Activated CD8-positive, alpha-beta T cell treated with anti-CD3 and anti-CD28 coated beads, Interleukin-2, amount 10 ng/mL, durations not matched to agents 7 days and 5 days (primary cell): ENCODE results near the gene FIG4. TPM values are rescaled to one million over a fixed set of nuclear protein-coding genes. Genes with fewer than 3 reads are reported as not detected.
A peak's percentile ranks its signal among the peaks of the same experiment; 100 is the strongest.
"Not testable (repeated sequence)": the region's sequence is repeated elsewhere in the genome, so short reads cannot be mapped to it uniquely, and the experiment has no call there.

Source experiments
- ATAC-seq: fragments of 150-1000 bp; cut with Tn5 transposase; one replicate; pipeline ENCODE4 v1.10.0; 2021; ENCODE audit warnings: moderate library complexity
- CTCF ChIA-PET: fragments of 350-600 bp; sonication (Branson Sonifier 250); formaldehyde crosslinking; loops from one replicate; lab custom pipeline; 2021; ENCODE audit warnings: antibody characterized with exemption; lab: Charles Lee
- POLR2A ChIA-PET: fragments of 350-600 bp; sonication (Branson Sonifier 250); formaldehyde crosslinking; loops from one replicate; lab custom pipeline; 2021; ENCODE audit warnings: antibody characterized with exemption; lab: Charles Lee
- DNase-seq: peaks from one replicate; pipeline ENCODE4 v3.0.0-alpha.2; 2020
- H3K27ac Mint-ChIP-seq: one replicate; pipeline ENCODE4 v1.8.0; 2021; ENCODE audit warnings: mild to moderate bottlenecking, mixed read lengths
- H3K27me3 Mint-ChIP-seq: one replicate; pipeline ENCODE4 v1.8.0; 2021; ENCODE audit warnings: low read depth, mixed read lengths
- H3K36me3 Mint-ChIP-seq: one replicate; pipeline ENCODE4 v1.8.0; 2021; ENCODE audit warnings: low read depth, mixed read lengths
- H3K4me1 Mint-ChIP-seq: one replicate; pipeline ENCODE4 v1.8.0; 2021; ENCODE audit warnings: low read depth, mixed read lengths
- H3K4me3 Mint-ChIP-seq: one replicate; pipeline ENCODE4 v1.8.0; 2021; ENCODE audit warnings: mild to moderate bottlenecking, mixed read lengths
- H3K9me3 Mint-ChIP-seq: one replicate; pipeline ENCODE4 v1.8.0; 2022; ENCODE audit warnings: mixed read lengths; ENCODE audit not compliant: insufficient read depth
- total RNA-seq, 2 experiments: library from RNA; stranded (reverse); gene quantifications; one replicate each; pipeline ENCODE4 v1.2.3, GENCODE V29; 2021

FIG4 gene
- total RNA-seq, 2 experiments from 2014 or later: 9.5 to 10.8 TPM

DNA sequence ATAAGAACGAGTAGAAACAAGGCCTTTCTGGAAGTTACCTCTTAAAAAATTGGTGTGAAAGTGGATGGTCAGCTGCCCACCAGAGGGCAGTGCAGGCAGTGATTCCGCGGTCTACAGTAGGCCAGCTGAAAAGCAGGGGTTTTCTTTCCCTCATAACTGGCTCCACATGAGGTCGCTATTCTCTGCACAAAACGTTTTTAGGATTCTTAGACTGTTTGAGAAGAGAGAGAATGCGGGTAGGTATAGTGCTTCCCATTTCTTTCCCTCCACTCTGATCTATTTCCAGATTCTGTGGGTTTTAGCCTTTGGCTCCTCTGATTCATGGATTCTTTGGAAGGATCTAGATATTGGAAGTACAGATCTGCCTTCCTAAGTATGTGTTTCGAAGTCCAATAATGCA, 14.2 kb downstream of the FIG4 start:
- ATAC-seq (peak; percentile 98), DNase-seq (peak; percentile 87)
- H3K27ac Mint-ChIP-seq: no peak overlapping the region
- ChIA-PET CTCF (interaction anchor here (0.6 to 8.0 kb wide), 19 partner anchors 8 to 706 kb away, joined by 3 to 203 read pairs (median 5); partner anchors contain the start of genes AK9 and FIG4), POLR2A (interaction anchor here (1.0 kb wide), 1 partner anchor 335 kb away, joined by 6 read pairs; no protein-coding TSS in a partner anchor)
- H3K9me3 Mint-ChIP-seq: no peaks in the 10 kb centered on the region
- peaks cover 4% of the 10 kb centered on the region for H3K36me3 Mint-ChIP-seq
- H3K27me3 Mint-ChIP-seq: no peaks in the 10 kb centered on the region
- H3K4me3 Mint-ChIP-seq: no peak overlapping the region
- H3K4me1 Mint-ChIP-seq: peaks cover 9% of the 10 kb centered on the region

- POLR2A ChIA-PET: no interaction called here
- Mint-ChIP-seq H3K27ac (no peak overlapping the region), H3K4me3 (no peak overlapping the region), H3K36me3 (peaks cover 4% of the 10 kb centered on the region), H3K27me3 (no peaks in the 10 kb centered on the region), H3K4me1 (peaks cover 9% of the 10 kb centered on the region), H3K9me3 (no peaks in the 10 kb centered on the region)
- CTCF ChIA-PET: interaction anchor here (8.0 kb wide), 1 partner anchor 332 kb away, joined by 203 read pairs; no protein-coding TSS in a partner anchor
- ATAC-seq (no peak), DNase-seq (no peak)
Measured at GRCh38 chr6:109706513-109706912, 15.4 kb downstream of the FIG4 start.

GRCh38 chr6:109708099-109708498, 17.0 kb downstream of the FIG4 start:
- H3K4me3 Mint-ChIP-seq, H3K27me3 Mint-ChIP-seq, H3K4me1 Mint-ChIP-seq, H3K27ac Mint-ChIP-seq, ATAC-seq, H3K9me3 Mint-ChIP-seq, H3K36me3 Mint-ChIP-seq, POLR2A ChIA-PET, DNase-seq: not testable (repeated sequence)
- CTCF ChIA-PET: interaction anchor here (5.4 kb wide), 1 partner anchor 331 kb away, joined by 42 read pairs; no protein-coding TSS in a partner anchor

DNA sequence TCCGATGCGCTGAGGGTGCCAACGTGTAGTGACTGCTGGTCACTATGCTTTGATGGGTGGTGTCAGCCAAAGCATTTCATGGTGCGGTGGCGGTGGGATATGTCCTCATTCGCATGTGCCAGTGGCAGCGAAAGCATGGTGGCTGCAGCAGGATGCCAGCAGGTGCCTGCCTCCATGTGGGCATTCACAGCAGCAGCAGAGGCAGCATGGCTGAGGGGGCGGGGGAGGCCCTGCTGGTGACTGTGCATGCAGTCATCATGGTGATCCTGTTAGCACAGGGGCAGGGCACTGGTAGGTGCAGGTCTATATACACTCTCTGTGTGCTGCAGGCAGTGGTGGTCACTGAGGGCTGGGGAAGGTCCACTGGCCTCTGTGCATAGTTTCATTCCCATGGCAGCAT, 22.0 kb downstream of the FIG4 start:
- H3K4me3 Mint-ChIP-seq: no peak overlapping the region
- H3K4me1 Mint-ChIP-seq: no peaks in the 10 kb centered on the region
- no peaks in the 10 kb centered on the region for H3K9me3 Mint-ChIP-seq
- peaks cover 4% of the 10 kb centered on the region for H3K36me3 Mint-ChIP-seq
- ChIA-PET POLR2A (no interaction called here), CTCF (interaction anchor here (5.4 kb wide), 1 partner anchor 326 kb away, joined by 42 read pairs; no protein-coding TSS in a partner anchor)
- no peak overlapping the region for H3K27ac Mint-ChIP-seq
- DNase-seq (no peak), ATAC-seq (no peak)
- no peaks in the 10 kb centered on the region for H3K27me3 Mint-ChIP-seq

GRCh38 chr6:109714166-109714565, 23.1 kb downstream of the FIG4 start:
- DNase-seq (no peak), ATAC-seq (no peak)
- Mint-ChIP-seq H3K27ac (no peak overlapping the region), H3K27me3 (no peaks in the 10 kb centered on the region), H3K9me3 (no peaks in the 10 kb centered on the region), H3K36me3 (peaks cover 2% of the 10 kb centered on the region), H3K4me1 (no peaks in the 10 kb centered on the region), H3K4me3 (no peak overlapping the region)
- ChIA-PET CTCF (interaction anchor here (1.2 to 3.1 kb wide), 2 partner anchors 69 to 326 kb away, joined by 5 to 31 read pairs; no protein-coding TSS in a partner anchor), POLR2A (no interaction called here)

GRCh38 chr6:109714611-109715010, 23.5 kb downstream of the FIG4 start:
- no peaks in the 10 kb centered on the region for H3K27me3 Mint-ChIP-seq
- H3K4me1 Mint-ChIP-seq: no peaks in the 10 kb centered on the region
- peaks cover 2% of the 10 kb centered on the region for H3K36me3 Mint-ChIP-seq
- CTCF ChIA-PET: interaction anchor here (1.2 to 3.1 kb wide), 3 partner anchors 9 to 325 kb away, joined by 5 to 31 read pairs (median 7); no protein-coding TSS in a partner anchor
- DNase-seq: no peak
- ATAC-seq: no peak
- H3K27ac Mint-ChIP-seq: no peak overlapping the region
- no peak overlapping the region for H3K4me3 Mint-ChIP-seq
- POLR2A ChIA-PET: no interaction called here
- H3K9me3 Mint-ChIP-seq: no peaks in the 10 kb centered on the region

DNA sequence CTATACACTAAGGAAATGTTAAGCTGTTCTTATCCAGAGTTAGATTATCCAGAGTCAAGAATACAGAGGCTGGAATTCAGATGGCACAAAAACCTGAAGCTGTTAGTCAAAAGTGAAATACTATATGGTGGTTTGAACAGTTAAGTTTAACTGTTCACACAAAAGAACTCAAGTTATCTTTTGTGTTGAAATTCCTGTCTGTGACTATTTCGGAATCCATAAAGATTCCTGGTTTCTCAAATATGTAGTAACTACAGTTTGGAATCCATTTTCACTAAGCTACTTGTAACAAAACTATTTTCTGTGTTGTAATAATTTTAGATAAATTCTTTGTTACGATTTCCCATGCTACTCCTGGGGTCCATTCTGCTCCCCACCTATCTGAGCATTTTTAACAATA, 24.5 kb downstream of the FIG4 start:
- DNase-seq (no peak), ATAC-seq (no peak)
- H3K4me3 Mint-ChIP-seq: no peak overlapping the region
- CTCF ChIA-PET: interaction anchor here (1.2 to 3.1 kb wide), 3 partner anchors 10 to 324 kb away, joined by 5 to 31 read pairs (median 7); no protein-coding TSS in a partner anchor
- H3K36me3 Mint-ChIP-seq: peaks cover 2% of the 10 kb centered on the region
- no peak overlapping the region for H3K27ac Mint-ChIP-seq
- no peaks in the 10 kb centered on the region for H3K27me3 Mint-ChIP-seq
- H3K4me1 Mint-ChIP-seq: no peaks in the 10 kb centered on the region
- no peaks in the 10 kb centered on the region for H3K9me3 Mint-ChIP-seq
- POLR2A ChIA-PET: no interaction called here

GRCh38 chr6:109717971-109718370, 26.9 kb downstream of the FIG4 start:
- Mint-ChIP-seq H3K27me3 (no peaks in the 10 kb centered on the region), H3K36me3 (peaks cover 2% of the 10 kb centered on the region), H3K4me1 (no peaks in the 10 kb centered on the region), H3K27ac (no peak overlapping the region), H3K4me3 (no peak overlapping the region), H3K9me3 (no peaks in the 10 kb centered on the region)
- CTCF ChIA-PET: interaction anchor here (1.2 kb wide), 1 partner anchor 322 kb away, joined by 7 read pairs; no protein-coding TSS in a partner anchor
- POLR2A ChIA-PET: no interaction called here
- DNase-seq: no peak
- no peak for ATAC-seq

GRCh38 chr6:109718991-109719390, 27.9 kb downstream of the FIG4 start:
- H3K36me3 Mint-ChIP-seq: peaks cover 2% of the 10 kb centered on the region
- no peak for ATAC-seq
- H3K27me3 Mint-ChIP-seq: no peaks in the 10 kb centered on the region
- POLR2A ChIA-PET: no interaction called here
- no peak overlapping the region for H3K27ac Mint-ChIP-seq
- no peaks in the 10 kb centered on the region for H3K4me1 Mint-ChIP-seq
- CTCF ChIA-PET: interaction anchor here (1.7 kb wide), 1 partner anchor 320 kb away, joined by 3 read pairs; no protein-coding TSS in a partner anchor
- no peaks in the 10 kb centered on the region for H3K9me3 Mint-ChIP-seq
- no peak for DNase-seq
- no peak overlapping the region for H3K4me3 Mint-ChIP-seq

DNA sequence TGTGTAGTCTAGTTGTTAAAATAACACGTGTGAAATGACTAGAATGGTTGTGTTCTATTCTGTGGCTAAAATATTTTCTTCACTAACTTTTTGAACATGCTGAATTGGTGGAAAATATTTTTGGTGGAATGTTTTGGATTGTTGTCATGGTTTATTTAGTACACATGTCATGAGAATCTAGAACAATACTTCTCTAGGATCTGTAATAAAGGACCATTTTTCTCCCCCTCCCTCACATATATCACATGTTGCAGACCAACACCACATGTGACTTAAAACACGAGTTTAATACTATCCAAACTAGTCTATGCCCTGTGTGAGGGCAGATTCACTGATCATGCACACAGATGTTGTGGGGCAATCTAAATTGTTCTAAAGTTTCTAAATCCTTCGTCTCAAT, 29.2 kb downstream of the FIG4 start:
- DNase-seq (no peak), ATAC-seq (no peak)
- Mint-ChIP-seq H3K4me3 (no peak overlapping the region), H3K9me3 (no peaks in the 10 kb centered on the region), H3K36me3 (peaks cover 6% of the 10 kb centered on the region), H3K27me3 (no peaks in the 10 kb centered on the region), H3K4me1 (no peaks in the 10 kb centered on the region), H3K27ac (no peak overlapping the region)
- POLR2A ChIA-PET: no interaction called here
- CTCF ChIA-PET: no interaction called here

DNA sequence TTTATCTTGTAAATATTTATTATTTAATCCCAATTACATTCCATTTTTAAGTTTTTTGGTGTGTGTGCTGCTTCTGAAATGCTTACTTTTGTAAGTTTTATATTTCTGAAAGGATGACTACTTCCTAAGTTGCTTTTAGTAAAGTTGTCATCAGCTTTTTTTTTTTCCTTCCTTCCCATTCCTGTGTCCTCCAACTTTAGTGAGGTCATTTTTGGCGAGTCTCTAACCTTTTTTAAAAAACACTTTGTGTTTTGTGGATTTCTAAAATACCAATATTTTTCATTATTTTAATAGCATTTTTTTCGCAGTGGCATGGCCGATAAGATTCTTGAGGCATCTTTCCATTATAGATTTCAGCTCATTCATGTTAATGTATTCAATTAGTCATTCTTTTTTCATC, 30.9 kb downstream of the FIG4 start:
- H3K27me3 Mint-ChIP-seq: no peaks in the 10 kb centered on the region
- CTCF ChIA-PET: interaction anchor here (1.2 kb wide), 1 partner anchor 318 kb away, joined by 3 read pairs; no protein-coding TSS in a partner anchor
- H3K4me3 Mint-ChIP-seq: no peak overlapping the region
- POLR2A ChIA-PET: no interaction called here
- ATAC-seq (no peak), DNase-seq (no peak)
- no peaks in the 10 kb centered on the region for H3K4me1 Mint-ChIP-seq
- H3K27ac Mint-ChIP-seq: no peak overlapping the region
- H3K36me3 Mint-ChIP-seq: peaks cover 14% of the 10 kb centered on the region
- no peaks in the 10 kb centered on the region for H3K9me3 Mint-ChIP-seq

GRCh38 chr6:109722564-109723254, 31.6 kb downstream of the FIG4 start:
- Mint-ChIP-seq H3K4me3 (no peak overlapping the region), H3K4me1 (no peaks in the 10 kb centered on the region), H3K36me3 (peaks cover 14% of the 10 kb centered on the region), H3K9me3 (no peaks in the 10 kb centered on the region), H3K27me3 (no peaks in the 10 kb centered on the region), H3K27ac (no peak overlapping the region)
- POLR2A ChIA-PET: no interaction called here
- CTCF ChIA-PET: interaction anchor here (2.1 kb wide), 1 partner anchor 317 kb away, joined by 7 read pairs; no protein-coding TSS in a partner anchor
- ATAC-seq (no peak), DNase-seq (no peak)
